Keratinocyte (primary cell): ENCODE measurements around the gene FNBP1.

Experiments used
- CTCF ChIP-seq, 3 experiments: IDR thresholded peaks in 1 of 3; conservative IDR thresholded peaks in 1 of 3; optimal IDR thresholded peaks in 1 of 3; 2 replicates in 2 of 3; 3 replicates in 1 of 3; pipeline versions ENCODE3 to v1.5.1; 2011; ENCODE audit warnings: low read length in 3 of 3, mild to moderate bottlenecking in 3 of 3, moderate library complexity in 2 of 3, control low read depth in 1 of 3, inconsistent platforms in 1 of 3; ENCODE audit not compliant: insufficient read depth in 2 of 3; ENCODE audit errors: extremely low read depth in 1 of 3
- EZH2 ChIP-seq: IDR thresholded peaks from one replicate; pipeline ENCODE4 v1.6.1; 2012; ENCODE audit warnings: inconsistent platforms, mild to moderate bottlenecking, low read length, moderate library complexity

GRCh38 chr9:130049431-130050210, 6.6 kb upstream of the FNBP1 start:
- no peak for TF ChIP-seq CTCF (optimal IDR thresholded peaks at IDR 0.05 in 1 of 3, IDR thresholded peaks at IDR 0.05 in 1 of 3, conservative IDR thresholded peaks at IDR 0.05 in 1 of 3; ENCODE audit: extremely low read depth in 1 of 3, insufficient read depth in 2 of 3, low read length in 3 of 3)
- no peak for TF ChIP-seq EZH2
